Measurements from ENCODE around the gene UBR4. TPM values are rescaled to one million over a fixed set of nuclear protein-coding genes. Genes with fewer than 3 reads are reported as not detected.

Gene UBR4
- total and polyA plus RNA-seq, 2 of the 8 experiments (the other 6 are each of a cell fraction or from before 2014, with no cell fraction given) = 139 to 152 TPM

DNA sequence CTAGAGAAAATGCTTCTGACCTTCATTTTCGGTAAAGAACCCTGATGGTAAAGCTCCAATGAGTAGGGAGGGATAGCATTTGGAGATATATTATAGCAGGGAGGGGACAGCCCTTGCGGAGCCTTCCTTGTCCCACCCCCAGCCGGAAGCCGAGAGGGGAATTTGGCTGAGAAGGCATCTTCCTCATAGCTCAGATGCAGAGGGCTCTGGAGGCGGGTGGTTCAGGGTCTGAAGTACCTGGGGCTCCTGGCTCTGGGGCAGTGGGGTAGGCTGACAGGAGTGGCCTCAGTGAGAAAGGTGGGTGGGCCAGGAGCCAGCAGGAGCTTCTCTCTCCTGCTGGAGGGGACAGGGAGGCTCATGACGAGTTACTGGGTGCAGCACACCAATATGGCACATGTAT, 165.6 kb downstream of the UBR4 start (continued):
- no peak for TF ChIP-seq NRF1 (IDR thresholded peaks at IDR 0.05; ENCODE audit: low read depth, low read length)
